Left ventricle myocardium inferior (tissue), 1 donor: ENCODE data around the gene OAT. TPM values are rescaled to one million over a fixed set of nuclear protein-coding genes. Genes with fewer than 3 reads are reported as not detected.

Experiments used
- DNase-seq: peaks from one replicate; pipeline ENCODE4 v3.0.0-alpha.2; 2020
- H3K27ac ChIP-seq: fragments of 200-600 bp; replicated peaks from 2 replicates; pipeline ENCODE4 v1.8.0; 2021
- H3K27me3 ChIP-seq: fragments of 200-600 bp; 2 replicates; pipeline ENCODE4 v1.8.0; 2021; ENCODE audit warnings: low read depth
- H3K36me3 ChIP-seq: fragments of 200-600 bp; 2 replicates; pipeline ENCODE4 v1.8.0; 2021
- H3K4me1 ChIP-seq: fragments of 200-600 bp; 2 replicates; pipeline ENCODE4 v1.8.0; 2021
- H3K4me3 ChIP-seq: fragments of 200-600 bp; 2 replicates; pipeline ENCODE4 v1.8.0; 2021; ENCODE audit warnings: mild to moderate bottlenecking, moderate library complexity
- H3K9me3 ChIP-seq: fragments of 200-600 bp; replicated peaks from 2 replicates; pipeline ENCODE4 v1.8.0; 2021
- intact Hi-C: fragments of 100-400 bp; cut with micrococcal nuclease; formaldehyde crosslinking; loops from one replicate; pipeline ENCODE4 v1.11.0; 2022
- long read RNA-seq: library from polyadenylated mRNA; unstranded; transcript quantifications from one replicate; pipeline ENCODE4 v2.0.0, GENCODE V29; 2021
- total RNA-seq: library from RNA; stranded (reverse); fragmentation: NEBNext Ultra II Directional; extraction: Animal tissue kit (Norgen Biotek cat#: 25700); gene quantifications from one replicate; pipeline ENCODE4 v1.2.1, GENCODE V29; 2021
- TF ChIP-seq, protein P1 (sequence below): fragments of 200-600 bp; IDR thresholded peaks from 2 replicates; pipeline ENCODE4 v1.8.0; 2021; ENCODE audit warnings: antibody characterized with exemption, mild to moderate bottlenecking, borderline replicate concordance
- donor health status: DM: no; HTN: yes; CAD: no; lungs with severe emphysema.

Gene OAT
- 24.3 TPM for total RNA-seq
- long read RNA-seq, transcript OAT-201 (10 exons, 2,048 nt), result major isoform, 51 of 61 reads
- long read RNA-seq, partial matches to known transcripts, result 2 of 61 reads
- long read RNA-seq, other reads (novel, unspliced or antisense), result 6 of 61 reads

DNA sequence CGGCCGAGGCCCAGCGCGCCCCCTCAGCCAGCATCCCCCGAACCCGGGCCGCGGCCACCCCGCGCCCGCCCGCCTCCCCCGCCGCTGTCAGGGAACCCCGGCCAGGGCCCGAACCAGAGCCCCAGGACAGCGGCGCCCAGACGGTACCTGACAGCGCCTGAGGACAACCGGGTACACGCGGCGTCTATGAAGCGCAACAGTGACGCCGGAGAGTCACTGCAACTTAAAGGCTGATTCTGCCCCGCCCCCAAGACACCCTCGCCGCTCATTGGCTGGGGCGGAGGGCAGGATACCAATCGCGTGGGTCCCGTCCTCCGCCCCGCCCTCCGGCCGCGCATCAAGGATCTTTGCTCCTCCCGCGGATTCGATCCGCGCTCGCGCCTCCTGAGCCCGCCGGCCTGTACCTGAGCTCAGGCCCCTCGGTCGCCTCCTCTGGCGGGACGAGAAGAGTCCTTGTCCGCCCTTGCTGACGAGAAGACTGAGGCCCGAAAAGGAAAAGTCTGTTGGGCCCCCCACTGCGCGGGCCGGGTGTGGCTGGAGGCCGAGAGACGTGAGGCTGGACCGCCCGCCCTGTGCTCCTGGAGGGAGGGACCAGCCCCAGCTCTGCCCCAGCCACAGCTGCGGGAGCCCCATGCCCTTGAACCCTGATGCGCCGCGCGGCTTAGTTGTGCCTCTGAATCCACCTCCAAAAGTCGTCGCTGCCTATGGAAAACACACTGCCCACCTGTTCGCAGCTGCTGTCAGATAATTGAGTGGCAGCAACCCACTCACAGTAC, at the start of gene OAT:
Gene OAT, minus strand, starts transcription at position 198 of the 776 bp plus-strand sequence. CDS start 6,752 bp downstream, outside the sequence.
- H3K27ac ChIP-seq, result peak within 1 kb of the TSS; percentile 94
- H3K9me3 ChIP-seq, result no peaks in the 10 kb centered on the region
- TF ChIP-seq, protein P1, sequence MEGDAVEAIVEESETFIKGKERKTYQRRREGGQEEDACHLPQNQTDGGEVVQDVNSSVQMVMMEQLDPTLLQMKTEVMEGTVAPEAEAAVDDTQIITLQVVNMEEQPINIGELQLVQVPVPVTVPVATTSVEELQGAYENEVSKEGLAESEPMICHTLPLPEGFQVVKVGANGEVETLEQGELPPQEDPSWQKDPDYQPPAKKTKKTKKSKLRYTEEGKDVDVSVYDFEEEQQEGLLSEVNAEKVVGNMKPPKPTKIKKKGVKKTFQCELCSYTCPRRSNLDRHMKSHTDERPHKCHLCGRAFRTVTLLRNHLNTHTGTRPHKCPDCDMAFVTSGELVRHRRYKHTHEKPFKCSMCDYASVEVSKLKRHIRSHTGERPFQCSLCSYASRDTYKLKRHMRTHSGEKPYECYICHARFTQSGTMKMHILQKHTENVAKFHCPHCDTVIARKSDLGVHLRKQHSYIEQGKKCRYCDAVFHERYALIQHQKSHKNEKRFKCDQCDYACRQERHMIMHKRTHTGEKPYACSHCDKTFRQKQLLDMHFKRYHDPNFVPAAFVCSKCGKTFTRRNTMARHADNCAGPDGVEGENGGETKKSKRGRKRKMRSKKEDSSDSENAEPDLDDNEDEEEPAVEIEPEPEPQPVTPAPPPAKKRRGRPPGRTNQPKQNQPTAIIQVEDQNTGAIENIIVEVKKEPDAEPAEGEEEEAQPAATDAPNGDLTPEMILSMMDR, result no peak
- intact Hi-C loops, result no loop called here
- H3K4me1 ChIP-seq, result peaks cover 45% of the 10 kb centered on the region
- peak; percentile 97 for DNase-seq
- peak within 1 kb of the TSS; percentile 99 for H3K4me3 ChIP-seq
- H3K36me3 ChIP-seq, result no peaks in the 10 kb centered on the region
- peaks cover 32% of the 10 kb centered on the region for H3K27me3 ChIP-seq

DNA sequence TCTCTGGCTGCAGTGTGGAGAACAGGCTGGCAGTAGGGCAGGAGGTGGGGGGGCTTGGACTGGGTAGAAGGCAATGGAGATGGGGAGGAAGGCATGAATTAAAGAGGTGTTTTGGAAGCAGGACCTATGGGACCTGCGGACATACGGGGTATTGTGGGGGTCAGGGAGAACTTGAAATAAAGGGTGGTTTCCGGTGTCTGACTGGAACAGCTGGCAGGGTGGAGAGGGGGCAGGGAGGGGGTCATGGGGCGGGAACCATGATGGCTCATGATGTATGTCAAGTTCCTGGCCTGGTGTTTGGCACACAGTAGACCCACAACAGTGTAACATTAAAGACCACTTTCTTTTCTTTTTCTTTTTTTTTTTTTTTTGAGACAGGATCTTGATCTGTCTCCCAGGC, 48.4 kb upstream of the OAT start:
- Histone ChIP-seq H3K36me3 (no peaks in the 10 kb centered on the region), H3K27me3 (no peaks in the 10 kb centered on the region), H3K9me3 (no peaks in the 10 kb centered on the region), H3K27ac (no peak overlapping the region), H3K4me1 (peaks cover 25% of the 10 kb centered on the region), H3K4me3 (no peak overlapping the region)
- TF ChIP-seq, protein P1, result no peak
- DNase-seq, result no peak
- intact Hi-C loops, result no loop called here

DNA sequence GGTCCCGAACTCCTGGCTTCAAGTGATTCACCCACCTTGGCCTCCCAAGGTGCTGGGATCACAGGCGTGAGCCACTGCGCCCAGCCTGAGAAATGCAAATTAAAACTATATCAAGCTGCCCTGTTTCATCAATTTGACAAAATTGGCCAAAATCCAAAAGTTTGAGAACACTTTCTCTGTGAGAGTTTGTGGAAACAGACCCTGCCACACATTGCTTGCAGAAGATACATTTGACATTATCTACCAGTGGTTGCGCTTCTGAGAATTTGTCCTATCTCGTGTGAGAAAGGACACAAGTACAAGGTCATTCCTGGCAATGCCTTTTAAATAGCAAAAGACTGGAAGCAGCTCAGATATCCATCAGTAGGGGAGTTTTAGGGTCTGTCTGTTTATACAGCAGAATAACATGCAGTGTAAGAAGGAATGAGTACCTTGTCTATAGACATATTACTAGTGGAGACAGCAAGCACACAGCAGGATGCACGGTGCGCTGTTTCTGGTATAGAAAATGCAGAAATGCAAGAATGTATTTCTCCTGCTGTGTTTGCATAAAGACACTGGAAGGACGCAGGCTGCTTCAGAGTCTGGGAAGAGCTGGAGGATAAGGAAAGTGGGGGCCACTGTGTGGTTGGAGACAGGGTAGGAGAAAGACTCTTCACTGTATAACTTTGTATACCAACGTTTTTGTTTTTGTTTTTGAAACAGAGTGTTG, 47.2 kb upstream of the OAT start:
- Histone ChIP-seq H3K9me3 (no peaks in the 10 kb centered on the region), H3K36me3 (no peaks in the 10 kb centered on the region), H3K4me1 (peaks cover 30% of the 10 kb centered on the region), H3K27me3 (no peaks in the 10 kb centered on the region), H3K4me3 (no peak overlapping the region), H3K27ac (peak overlapping the region; percentile 6)
- no peak for DNase-seq
- TF ChIP-seq, protein P1, result no peak
- intact Hi-C loops, result no loop called here

DNA sequence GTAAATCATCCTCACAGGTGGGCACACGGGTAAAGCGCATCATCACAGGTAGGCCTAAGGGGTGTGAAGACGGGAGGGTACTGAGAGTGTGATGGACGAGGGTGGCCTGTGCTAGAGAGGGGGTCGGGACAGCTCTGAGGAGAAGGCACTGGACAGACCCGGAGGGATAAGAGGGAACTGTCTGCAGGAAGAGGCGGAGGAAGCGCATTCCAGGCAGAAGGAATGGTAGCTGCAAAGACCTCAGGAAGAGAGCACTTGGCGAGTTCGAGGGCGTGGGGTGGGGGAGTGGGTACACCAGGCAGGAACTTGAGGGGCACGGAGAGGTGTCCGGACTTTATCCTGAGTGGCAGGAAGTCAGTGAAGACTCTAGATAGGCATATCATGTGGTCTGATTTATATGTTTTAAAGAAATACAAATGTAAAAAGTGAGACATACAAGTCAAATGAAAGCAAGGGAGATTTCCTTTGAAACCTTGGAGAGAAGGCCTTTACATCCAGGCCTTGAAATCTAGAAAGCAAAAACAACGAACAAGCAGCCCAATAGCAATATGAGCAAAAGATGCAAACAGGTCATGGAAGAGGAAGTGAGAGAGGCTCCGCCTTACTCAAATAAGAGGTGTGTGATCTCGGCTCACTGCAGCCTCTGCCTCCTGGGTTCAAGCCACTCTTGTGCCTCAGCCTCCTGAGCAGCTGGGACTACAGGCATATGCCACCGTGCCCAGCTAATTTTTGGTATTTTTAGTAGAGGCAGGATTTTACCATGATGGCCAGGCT, 46.5 kb upstream of the OAT start:
- no peak overlapping the region for H3K4me3 ChIP-seq
- peaks cover 30% of the 10 kb centered on the region for H3K4me1 ChIP-seq
- H3K27ac ChIP-seq, result no peak overlapping the region
- no peaks in the 10 kb centered on the region for H3K36me3 ChIP-seq
- TF ChIP-seq, protein P1, result no peak
- DNase-seq, result no peak
- intact Hi-C loops, result no loop called here
- H3K27me3 ChIP-seq, result no peaks in the 10 kb centered on the region
- H3K9me3 ChIP-seq, result no peaks in the 10 kb centered on the region
